NCI-H2171 treated with DMSO at 0.1 percent for 48 hours (cell line): Measurements from ENCODE around the gene LHPP.

ENCODE experiments used
- DNase-seq: peaks from one replicate; lab custom pipeline; 2025; lab: John Stamatoyannopoulos, UW

LHPP gene

DNA sequence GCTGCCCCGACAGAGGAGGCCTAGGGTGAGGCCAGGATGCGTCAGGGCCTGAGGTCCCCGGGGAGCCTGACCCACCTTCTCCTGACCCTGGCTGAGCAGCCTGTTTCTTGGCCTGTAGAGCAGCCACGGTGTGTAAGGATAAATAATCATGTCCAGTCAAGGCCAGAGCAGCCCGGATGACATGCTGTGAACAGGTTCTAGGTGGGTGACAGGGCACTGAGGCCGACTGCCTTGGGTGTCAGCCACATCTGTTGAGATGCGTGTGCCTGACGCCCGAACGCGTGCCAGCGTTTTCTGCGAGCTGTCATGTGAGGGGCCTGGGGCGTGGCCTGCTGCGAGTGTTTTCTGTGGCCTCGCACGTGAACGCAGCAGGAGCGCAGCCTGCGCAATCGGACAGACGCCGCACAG is 164.2 kb downstream of the LHPP start:
- no peak for DNase-seq

DNA sequence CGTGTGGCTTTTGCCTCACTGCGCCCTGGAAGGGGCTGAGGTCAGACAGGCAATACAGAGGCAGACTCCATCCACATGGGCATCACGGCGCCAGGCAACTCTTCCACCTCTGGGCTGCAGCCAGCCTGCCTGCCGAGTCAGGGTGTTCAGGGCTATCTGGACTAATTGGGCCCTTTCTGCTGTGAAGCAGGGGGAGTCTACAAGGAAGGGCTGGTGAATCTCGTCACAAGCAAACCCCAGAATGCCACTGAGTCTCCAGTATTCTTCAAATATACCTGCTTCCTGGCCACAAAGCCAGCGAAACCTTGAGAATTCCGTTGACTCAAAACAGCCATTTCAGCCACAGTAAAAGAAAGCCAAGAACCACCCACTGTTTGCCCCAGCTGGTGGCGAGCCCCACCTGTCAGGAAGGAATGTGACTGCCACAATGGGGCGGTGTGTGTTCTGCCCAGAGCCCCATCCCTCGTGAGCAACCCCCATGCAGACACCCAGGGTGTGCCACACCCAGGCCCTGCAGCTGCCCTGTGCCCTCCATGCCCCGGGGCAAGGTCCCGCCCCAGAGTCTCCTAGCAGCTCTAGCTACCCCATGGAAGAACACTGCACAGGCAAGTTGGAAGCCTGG is 165.2 kb downstream of the LHPP start:
- no peak for DNase-seq

DNA sequence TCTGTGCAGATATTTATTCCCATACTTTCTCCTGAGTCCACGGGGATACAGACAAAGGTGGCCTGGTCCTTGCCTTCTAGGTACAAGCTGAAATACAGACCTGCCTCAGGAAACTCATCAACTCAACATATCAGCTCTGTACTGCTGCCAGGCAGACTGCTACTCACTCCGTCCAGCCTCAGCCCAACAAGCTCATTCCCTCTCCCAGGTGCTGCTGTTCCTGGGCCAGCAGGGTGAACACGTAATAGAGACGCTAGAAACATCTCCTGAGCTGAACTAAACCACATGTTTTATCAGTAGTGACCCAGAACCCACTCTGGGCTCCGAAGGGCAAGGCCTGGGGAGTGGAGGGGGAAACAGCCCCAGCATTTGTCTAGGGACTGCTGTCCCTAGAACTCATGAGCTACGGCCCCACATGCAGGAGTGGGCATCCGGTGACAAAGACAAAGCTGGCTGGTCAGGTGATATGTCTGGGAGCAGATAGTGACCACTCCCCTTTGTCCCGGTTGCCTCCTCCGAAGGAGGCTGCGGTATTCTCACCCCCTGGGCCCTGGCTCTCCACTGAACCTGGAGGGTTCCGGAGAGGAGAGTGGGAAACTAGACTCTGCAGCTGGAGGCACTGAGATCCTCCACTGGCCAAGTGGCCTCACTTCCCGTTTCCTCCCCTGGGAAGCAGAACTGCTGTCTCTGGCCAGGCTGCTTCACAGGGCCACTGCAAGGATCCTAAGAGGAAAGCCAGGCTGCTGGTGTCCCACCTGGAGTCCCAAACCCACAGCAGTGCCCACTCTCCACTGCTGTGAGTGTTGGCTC is 166.4 kb downstream of the LHPP start:
- no peak for DNase-seq

DNA sequence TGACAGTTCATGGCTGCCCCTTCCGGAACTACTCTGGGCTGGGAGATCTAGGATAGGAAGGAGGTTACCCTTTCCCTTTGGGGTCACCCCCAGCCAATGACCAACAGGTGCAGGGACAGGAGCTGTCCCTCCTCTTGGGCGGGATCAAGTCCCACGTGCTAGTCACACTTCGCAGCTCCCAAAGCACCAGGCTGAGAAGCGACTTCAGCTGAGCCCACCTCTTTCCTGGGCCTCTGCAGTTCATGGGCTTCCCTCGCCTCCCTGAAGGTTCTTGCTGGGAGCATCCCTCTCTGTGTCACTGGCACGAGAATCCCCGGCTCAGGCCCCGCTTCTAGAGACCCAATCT is 167.0 kb downstream of the LHPP start:
- no peak for DNase-seq

DNA sequence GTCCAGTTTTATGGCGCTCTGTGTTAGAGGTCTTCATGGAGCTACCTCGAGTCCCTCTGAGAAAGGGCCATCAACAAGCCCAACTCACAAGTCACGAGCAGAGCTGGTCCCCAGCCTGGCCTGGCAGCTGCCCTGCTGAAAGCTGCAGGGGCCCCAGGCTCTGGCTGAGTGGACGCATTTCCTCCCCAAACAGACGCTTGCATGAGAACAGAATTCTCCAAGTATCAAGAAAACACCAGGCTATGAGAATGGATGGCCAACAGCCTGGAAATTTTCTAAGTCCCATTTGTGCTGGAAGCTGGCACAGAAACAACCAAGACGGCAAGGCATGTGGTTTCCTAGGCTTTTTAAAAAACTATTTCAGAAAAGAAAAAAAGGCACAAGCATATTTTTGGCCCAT is 167.8 kb downstream of the LHPP start:
- DNase-seq = no peak

DNA sequence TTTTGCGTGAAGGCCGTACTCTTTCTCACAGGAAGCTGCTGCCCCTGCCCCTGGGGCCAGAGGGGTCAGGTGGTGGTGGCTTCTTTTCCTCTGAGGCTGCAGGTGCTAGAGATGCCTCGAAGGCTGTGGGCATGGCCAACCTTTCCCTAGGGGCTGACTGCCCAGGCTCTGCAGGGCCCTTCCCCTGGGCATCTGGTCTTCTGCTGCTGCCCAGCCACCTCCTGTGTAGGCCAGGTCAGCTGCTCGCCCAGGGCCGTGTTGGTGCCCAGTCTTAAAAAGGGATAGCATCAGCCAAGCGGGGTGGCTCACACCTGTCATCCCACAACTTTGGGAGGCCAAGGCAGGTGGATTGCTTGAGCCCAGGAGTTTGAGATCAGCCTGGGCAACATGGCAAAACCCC is 168.2 kb downstream of the LHPP start:
- DNase-seq = no peak

DNA sequence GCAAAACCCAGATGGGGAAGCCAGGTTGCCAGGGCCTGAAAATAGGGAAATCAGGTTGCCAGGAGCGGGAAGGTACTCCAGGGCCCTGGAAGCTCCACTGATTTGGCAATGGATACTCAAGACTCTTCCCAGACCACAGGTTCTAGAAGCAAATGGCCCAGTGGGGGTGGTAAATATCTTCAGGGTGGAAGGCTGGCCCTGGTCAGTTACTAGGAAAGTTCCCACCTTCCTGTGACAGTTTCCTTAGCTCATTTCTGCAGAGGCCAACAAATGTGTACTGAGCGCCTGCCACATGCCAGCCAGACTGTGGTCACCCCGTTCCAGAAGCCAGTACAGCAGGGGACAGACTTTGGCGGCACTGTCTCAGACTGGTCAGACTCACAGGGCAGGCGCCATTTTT is 168.9 kb downstream of the LHPP start:
- no peak for DNase-seq

DNA sequence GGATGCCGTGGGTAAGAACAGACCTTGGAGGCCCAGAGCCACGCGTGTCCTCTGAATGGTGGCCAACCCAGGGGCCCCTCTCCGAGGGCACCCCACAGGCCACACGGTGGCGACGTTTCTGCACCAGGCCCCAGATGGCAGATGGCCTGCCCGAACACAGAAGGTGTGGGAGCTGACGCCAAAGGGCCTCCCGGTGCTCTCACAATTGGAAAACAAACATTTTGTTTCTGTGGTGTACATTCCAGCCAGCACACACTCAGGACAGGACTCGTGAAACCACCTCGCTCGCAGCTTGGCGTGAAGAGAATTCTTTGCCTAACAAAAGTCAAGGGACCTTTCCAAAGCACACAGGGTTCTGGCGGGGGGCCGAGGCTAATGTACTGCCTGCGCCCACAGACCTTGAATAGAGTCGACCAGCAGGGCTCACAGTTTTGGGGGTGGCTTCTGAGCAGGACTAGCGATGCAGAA is 170.5 kb downstream of the LHPP start:
- DNase-seq = peak; percentile 65

DNA sequence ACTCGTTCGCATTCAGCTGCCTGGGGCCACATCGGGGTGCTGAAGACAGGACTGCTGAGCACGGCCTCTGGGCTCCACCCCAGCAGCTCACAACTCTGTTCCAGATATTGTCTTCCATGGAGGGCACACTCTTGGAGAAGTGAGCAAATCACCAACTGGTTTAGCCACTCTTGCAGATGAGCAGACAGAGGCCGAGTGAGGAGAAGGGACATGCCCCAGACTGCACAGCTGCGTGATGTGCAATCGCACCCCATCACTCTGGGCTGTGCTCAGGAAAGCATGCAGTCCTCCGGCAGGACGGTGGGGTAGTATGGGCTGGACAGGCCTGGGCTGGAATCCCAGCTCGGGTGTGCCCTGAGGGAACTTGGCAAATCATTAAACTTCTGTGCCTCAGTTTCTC is 170.9 kb downstream of the LHPP start:
- no peak for DNase-seq

DNA sequence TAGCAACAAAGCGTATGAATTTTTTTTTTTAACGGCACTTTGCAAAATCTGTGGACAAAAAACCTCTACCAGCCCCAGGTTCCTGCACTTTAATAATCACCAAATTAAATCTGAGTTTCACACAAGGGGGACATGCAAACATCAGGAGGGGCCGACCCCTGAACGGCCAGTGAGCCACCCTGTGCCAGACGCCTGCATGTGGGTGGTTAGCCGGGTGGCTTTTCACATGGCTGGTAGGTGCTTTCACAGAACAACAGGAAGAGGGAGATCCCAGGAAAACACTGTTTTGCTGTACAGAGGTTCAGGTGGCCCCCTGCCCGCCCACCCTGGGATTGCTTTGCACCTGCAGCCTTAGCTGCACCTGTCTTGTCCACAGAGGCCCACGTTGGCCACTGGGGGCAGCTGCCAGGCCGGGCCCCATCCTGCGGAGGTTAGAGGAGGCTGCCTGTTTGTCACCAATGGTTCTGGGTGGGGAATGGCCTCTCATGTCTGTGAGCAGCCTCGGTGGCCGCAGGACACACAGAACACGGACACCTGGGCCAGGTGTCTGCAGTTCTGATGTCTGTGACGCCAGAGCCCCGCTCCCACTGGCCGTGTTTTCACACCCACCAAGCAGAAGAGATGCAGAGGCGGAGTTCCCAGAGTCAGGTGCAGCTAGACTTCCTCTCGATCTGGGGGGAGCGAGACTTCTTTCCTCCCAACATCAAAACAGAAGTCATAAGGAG is 174.8 kb downstream of the LHPP start:
- DNase-seq = no peak

DNA sequence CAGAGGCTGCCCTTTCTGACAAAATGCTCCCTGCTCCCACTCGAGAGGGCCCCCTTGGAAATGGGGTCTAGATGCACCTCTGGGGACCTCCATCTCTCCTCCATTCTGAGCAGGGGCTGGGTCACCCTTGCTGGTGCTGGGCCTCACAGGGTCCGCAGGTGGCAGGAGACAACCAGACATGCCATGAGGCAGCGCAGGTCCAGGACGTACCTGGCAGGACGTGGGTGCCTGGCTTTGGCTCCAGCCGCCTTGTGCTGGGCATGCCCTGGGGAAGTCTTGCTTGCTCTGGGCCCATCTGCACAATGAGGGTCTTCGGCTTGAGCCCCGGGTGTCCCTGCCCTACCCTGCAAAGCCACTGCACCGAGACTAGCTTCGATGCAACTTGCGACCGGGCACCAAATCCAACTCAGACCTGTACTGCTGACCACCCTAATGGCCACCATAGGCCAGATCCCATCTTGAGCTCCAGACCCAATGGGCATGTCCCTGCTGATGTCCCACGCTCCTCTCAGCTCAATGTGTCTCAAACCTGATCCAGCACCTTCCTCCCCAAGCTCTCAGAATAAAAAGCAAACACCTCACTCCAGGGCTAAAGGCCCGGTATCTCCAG is 175.6 kb downstream of the LHPP start:
- no peak for DNase-seq

DNA sequence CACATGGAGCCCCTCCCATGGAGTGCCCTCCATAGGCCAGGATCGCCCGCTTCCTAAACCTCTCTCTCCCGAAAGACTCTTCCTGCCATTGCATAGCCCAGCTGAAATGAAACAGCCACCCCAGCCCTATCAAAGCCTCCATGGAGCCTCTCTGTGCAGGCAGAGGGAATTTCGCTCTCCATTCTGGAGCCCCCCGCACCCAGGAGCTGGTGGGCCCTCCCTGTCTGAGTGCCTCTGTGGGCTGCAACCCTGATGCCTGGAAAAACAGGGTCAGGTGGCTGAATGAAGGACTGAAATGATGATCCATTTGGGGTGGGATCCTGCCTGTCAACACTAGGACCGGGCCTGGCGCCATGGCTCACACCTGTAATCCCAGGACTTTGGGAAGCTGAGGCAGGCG is 176.1 kb downstream of the LHPP start:
- DNase-seq = no peak

DNA sequence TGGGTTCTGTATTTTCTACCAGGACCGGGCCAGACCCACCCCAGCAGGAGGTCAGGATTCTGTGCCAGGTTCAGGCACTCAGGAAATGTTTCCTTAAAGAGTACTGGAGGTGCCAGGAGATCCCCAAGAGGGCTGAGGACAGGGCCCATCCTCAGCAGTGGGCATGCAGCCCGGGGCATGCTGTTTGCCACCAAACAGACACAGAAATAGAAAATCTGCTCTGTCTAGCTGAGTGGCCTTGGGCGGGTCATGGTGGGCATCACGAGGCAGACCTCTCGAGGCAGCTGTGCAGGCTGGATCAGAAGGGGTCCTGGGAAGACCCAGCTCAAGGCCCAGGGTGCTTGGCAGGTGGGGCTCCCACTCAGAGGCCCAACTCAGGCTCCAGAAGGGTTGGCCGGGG is 177.6 kb downstream of the LHPP start:
- DNase-seq = no peak

DNA sequence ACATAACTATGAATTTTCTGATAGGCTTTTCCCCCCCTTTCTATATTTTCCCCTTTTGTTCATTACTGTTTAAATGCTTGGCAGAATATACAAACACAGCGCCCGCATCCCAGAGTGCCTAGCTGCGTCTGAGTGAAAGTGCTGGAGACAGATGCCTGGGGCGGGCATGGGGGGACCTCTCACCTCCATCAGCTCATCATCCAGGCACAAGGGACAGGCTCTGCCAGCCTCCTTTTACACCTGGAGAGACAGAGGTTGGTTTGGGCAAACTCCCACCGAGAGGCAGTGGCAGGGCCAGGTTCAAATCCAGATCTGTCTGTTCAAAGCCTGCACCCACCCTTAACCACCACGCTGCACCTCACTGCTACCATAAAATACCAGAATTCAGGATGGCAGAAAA is 178.0 kb downstream of the LHPP start:
- no peak for DNase-seq

DNA sequence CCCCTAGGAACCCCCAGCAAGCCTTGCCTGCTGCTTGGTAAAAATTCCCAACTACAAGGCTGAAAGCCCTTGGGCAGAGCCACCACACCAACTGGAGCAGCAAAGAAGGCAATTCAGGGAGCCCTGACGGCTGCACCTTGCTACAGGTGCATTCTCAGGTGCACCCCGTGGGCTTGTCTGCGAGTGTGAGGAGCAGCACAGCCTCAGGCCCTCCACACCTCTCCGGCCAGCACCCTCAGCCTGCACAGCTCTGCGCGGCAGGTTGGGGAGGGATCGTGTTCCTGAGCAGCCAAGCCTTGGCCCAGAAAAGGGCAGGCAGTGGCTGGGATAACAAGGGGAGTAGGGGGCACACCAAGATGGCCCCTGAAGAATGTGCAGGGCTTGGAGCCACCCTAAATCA is 178.4 kb downstream of the LHPP start:
- no peak for DNase-seq

DNA sequence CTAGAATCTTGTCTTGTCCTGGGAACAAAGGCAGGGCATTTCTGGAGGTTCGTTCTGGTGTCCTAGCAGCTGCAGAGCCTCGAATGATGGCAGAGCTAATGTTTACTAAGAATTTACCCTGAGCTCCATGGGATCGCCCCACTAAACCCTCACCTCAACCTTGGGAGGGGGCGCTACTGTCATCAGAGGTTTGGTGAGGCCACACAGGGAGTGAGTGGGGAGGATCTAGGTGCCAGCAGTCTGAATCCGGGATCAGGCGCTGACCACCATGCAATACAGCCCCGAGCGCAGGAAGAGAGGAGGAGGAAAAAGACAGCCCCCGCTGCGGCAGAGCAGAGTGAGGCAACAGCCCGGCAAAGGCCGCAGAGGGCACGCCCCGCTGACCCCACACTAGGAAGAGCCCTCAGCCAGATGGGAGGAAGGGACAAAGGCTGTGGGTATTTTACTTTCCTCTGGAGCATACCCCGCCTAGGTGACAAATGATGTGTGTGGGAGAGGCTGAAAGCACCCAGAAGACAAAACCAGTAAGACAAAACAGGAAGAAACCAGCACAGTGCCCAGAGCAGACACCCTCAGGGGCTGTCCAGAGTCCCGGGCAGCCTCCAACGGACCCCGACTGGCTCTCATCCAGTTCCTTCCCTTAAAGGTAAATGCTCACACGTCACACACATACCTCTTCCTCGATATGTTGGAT is 179.1 kb downstream of the LHPP start:
- no peak for DNase-seq

DNA sequence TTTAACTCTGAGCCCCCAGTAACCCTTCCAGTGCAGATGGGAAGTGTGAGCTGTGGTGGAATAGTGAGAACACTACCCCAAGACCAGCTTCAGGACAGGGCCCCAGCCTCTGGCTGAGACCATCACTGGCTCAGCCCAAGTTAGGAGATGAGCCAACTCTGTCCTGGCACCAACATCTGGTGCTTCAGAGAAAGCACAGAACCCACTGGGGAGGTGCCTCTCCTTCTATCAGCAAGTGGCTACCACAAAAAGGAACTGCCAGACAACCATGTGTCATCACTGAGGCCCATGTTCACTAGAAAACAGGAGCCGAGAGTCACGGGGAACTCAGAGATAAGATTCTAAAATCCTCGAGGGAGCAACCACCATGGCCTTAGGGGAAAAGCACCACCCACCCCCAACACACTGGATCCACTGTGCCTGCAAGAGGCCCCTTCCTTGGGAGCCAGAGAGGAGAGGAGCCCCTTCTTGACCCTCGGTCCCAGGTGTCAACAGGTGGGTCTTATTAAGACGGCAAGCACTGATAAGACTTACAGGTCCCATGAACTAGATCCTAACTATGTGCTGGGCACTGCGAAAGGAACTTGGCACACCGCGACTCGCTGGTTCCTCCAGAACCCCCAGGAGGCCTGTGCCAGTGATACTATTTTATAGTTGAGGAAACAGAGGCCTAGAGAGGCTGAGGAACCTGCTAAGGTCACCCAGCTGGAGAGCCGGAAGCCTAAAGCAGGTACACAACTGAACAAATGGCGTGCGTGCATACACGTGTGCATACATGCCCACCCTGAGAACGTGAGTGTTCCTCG is 179.9 kb downstream of the LHPP start:
- DNase-seq = no peak

DNA sequence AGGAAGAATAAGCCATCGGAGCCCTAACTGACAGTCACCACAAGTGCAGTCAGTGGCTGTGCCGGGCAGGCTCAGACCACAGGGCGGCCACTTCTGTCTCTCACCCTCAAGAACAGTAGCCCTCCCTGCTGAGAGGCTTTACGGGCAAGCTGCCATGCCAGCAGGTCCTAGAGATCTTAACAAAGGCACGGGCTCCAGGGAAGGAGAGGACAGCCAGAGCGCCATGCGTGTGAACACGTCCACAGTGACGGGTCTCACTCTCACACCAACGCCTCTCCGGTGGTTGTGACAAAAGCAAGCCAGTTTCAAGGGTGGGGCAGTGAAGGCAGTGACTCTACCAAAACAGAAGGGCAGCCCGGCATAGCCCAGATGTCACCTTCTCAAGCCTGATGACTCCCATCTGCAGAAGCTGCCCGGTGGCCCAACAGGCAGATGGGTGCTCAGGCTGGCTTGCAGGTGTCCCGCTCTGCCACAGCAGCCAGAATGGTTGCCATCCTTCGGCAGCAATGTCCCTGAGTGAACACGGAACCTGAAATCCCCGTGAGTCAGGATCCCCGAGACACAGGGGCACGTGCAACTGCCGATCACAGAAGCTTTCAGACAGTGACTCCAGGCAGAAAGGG is 180.6 kb downstream of the LHPP start:
- DNase-seq = no peak

DNA sequence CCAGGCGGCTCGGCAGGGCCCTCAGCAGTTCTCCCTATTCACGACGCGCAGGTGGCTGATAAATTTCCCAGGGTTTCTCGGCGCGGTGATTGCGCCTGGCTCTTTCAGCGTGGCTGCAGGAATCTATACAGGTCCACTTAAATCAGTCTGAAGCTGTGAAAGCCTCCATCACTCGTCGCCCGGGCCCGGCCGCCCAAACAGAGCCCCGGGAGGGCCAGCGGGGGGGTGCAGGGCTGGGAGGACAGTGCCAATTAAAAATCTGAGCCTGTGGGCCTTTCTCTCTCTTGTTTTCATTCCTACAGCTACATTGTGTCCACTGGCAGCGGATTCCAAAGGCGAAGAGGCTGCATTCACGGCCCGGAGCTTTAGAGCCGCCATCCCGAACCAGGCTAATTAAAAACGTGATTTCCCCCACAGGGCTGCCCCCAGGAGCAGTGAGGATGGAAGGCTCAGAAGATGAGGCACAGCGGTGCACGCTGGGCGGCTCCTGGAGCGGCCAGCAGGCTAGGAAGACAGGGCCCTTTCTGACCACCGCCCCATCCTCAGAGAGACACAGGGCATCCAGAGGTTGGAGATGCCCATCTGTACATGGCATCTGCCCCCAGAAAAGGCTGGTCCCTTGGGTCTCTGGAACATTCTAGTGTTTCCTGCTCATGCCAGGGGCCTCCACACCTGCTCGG is 181.8 kb downstream of the LHPP start:
- DNase-seq = peak; percentile 4

DNA sequence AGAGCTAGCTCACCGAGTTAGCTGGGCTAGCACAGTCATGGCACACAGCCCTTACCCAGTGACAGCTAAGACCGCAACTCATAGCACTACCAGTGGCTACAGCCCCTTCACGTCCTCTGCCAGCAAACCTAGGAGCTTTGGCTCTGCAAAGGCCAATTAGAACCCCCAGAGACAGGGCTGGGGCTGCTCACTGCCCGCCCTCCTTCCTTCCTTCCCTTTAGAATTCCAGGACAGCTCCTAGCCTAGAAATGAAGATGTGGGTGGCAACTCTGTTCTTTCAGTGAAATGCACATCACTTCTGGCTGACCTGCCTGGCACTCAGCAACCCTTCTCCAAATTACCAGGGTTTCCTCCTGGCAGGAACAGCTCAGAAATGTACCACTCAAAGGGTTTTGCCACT is 182.6 kb downstream of the LHPP start:
- DNase-seq = no peak
